ENCODE measurements around the gene ANKIB1.
"Not testable (repeated sequence)": the region's sequence is repeated elsewhere in the genome, so short reads cannot be mapped to it uniquely, and the experiment has no call there.

ANKIB1 gene

GRCh38 chr7:92251181-92251580 lies 5.4 kb downstream of the ANKIB1 start:
- Mint-ChIP-seq H3K36me3 (ENCODE audit: low read depth) (peaks cover 14% of the 10 kb centered on the region), H3K27me3 (ENCODE audit: low read depth) (no peaks in the 10 kb centered on the region), H3K4me3 (no peak overlapping the region), H3K27ac (no peak overlapping the region), H3K9me3 (peaks cover 5% of the 10 kb centered on the region), H3K4me1 (ENCODE audit: low read depth) (peaks cover 26% of the 10 kb centered on the region)

- Mint-ChIP-seq H3K4me3 (no peak overlapping the region), H3K27me3 (ENCODE audit: low read depth) (no peaks in the 10 kb centered on the region), H3K9me3 (peaks cover 5% of the 10 kb centered on the region), H3K27ac (no peak overlapping the region), H3K36me3 (ENCODE audit: low read depth) (peaks cover 14% of the 10 kb centered on the region), H3K4me1 (ENCODE audit: low read depth) (peaks cover 15% of the 10 kb centered on the region)
Observed at GRCh38 chr7:92253251-92253650, 7.5 kb downstream of the ANKIB1 start.

- H3K4me3 Mint-ChIP-seq; H3K27ac Mint-ChIP-seq; H3K9me3 Mint-ChIP-seq; H3K27me3 Mint-ChIP-seq (ENCODE audit: low read depth): not testable (repeated sequence)
- Mint-ChIP-seq H3K36me3 (ENCODE audit: low read depth) (peaks cover 16% of the 10 kb centered on the region), H3K4me1 (ENCODE audit: low read depth) (peaks cover 14% of the 10 kb centered on the region)
Observed at GRCh38 chr7:92254800-92255199, 9.0 kb downstream of the ANKIB1 start.

- no peaks in the 10 kb centered on the region for H3K27me3 Mint-ChIP-seq (ENCODE audit: low read depth)
- peaks cover 5% of the 10 kb centered on the region for H3K9me3 Mint-ChIP-seq
- no peak overlapping the region for H3K4me3 Mint-ChIP-seq
- peaks cover 19% of the 10 kb centered on the region for H3K36me3 Mint-ChIP-seq (ENCODE audit: low read depth)
- H3K27ac Mint-ChIP-seq: no peak overlapping the region
- peaks cover 18% of the 10 kb centered on the region for H3K4me1 Mint-ChIP-seq (ENCODE audit: low read depth)
Observed at GRCh38 chr7:92255308-92255707, 9.5 kb downstream of the ANKIB1 start.

GRCh38 chr7:92259062-92259461 lies 13.3 kb downstream of the ANKIB1 start:
- H3K4me1 Mint-ChIP-seq (ENCODE audit: low read depth): peaks cover 12% of the 10 kb centered on the region
- no peak overlapping the region for H3K27ac Mint-ChIP-seq
- H3K27me3 Mint-ChIP-seq (ENCODE audit: low read depth): no peaks in the 10 kb centered on the region
- H3K4me3 Mint-ChIP-seq: no peak overlapping the region
- peaks cover 5% of the 10 kb centered on the region for H3K9me3 Mint-ChIP-seq
- H3K36me3 Mint-ChIP-seq (ENCODE audit: low read depth): peaks cover 16% of the 10 kb centered on the region

GRCh38 chr7:92259610-92260247 lies 14.0 kb downstream of the ANKIB1 start:
- no peak overlapping the region for H3K4me3 Mint-ChIP-seq
- peaks cover 12% of the 10 kb centered on the region for H3K4me1 Mint-ChIP-seq (ENCODE audit: low read depth)
- H3K9me3 Mint-ChIP-seq: peaks cover 5% of the 10 kb centered on the region
- H3K27ac Mint-ChIP-seq: no peak overlapping the region
- H3K36me3 Mint-ChIP-seq (ENCODE audit: low read depth): peaks cover 18% of the 10 kb centered on the region
- H3K27me3 Mint-ChIP-seq (ENCODE audit: low read depth): no peaks in the 10 kb centered on the region

GRCh38 chr7:92260248-92260781 lies 14.5 kb downstream of the ANKIB1 start:
- Mint-ChIP-seq H3K4me3 (no peak overlapping the region), H3K27ac (no peak overlapping the region)

GRCh38 chr7:92266415-92267241 lies 20.9 kb downstream of the ANKIB1 start:
- H3K4me1 Mint-ChIP-seq (ENCODE audit: low read depth): no peaks in the 10 kb centered on the region
- H3K27me3 Mint-ChIP-seq (ENCODE audit: low read depth): no peaks in the 10 kb centered on the region
- no peak overlapping the region for H3K4me3 Mint-ChIP-seq
- H3K27ac Mint-ChIP-seq: no peak overlapping the region
- no peaks in the 10 kb centered on the region for H3K9me3 Mint-ChIP-seq
- peaks cover 10% of the 10 kb centered on the region for H3K36me3 Mint-ChIP-seq (ENCODE audit: low read depth)

More at GRCh38 chr7:92260248-92260781, 14.5 kb downstream of the ANKIB1 start:
- peaks cover 14% of the 10 kb centered on the region for H3K36me3 Mint-ChIP-seq (ENCODE audit: low read depth)
- H3K4me1 Mint-ChIP-seq (ENCODE audit: low read depth): peaks cover 8% of the 10 kb centered on the region
- H3K9me3 Mint-ChIP-seq: no peaks in the 10 kb centered on the region
- H3K27me3 Mint-ChIP-seq (ENCODE audit: low read depth): no peaks in the 10 kb centered on the region

- Mint-ChIP-seq H3K27me3 (ENCODE audit: low read depth) (no peaks in the 10 kb centered on the region), H3K9me3 (no peaks in the 10 kb centered on the region), H3K4me1 (ENCODE audit: low read depth) (peaks cover 2% of the 10 kb centered on the region), H3K4me3 (no peak overlapping the region), H3K27ac (no peak overlapping the region), H3K36me3 (ENCODE audit: low read depth) (peaks cover 9% of the 10 kb centered on the region)
Observed at GRCh38 chr7:92268921-92269320, 23.1 kb downstream of the ANKIB1 start.

GRCh38 chr7:92275327-92275726 lies 29.6 kb downstream of the ANKIB1 start:
- Mint-ChIP-seq H3K9me3 (peaks cover 5% of the 10 kb centered on the region), H3K36me3 (ENCODE audit: low read depth) (peaks cover 19% of the 10 kb centered on the region), H3K4me1 (ENCODE audit: low read depth) (peaks cover 7% of the 10 kb centered on the region), H3K27ac (no peak overlapping the region), H3K4me3 (no peak overlapping the region), H3K27me3 (ENCODE audit: low read depth) (no peaks in the 10 kb centered on the region)

- Mint-ChIP-seq H3K27ac (no peak overlapping the region), H3K4me1 (ENCODE audit: low read depth) (peaks cover 7% of the 10 kb centered on the region), H3K36me3 (ENCODE audit: low read depth) (peaks cover 25% of the 10 kb centered on the region), H3K4me3 (no peak overlapping the region), H3K9me3 (peaks cover 12% of the 10 kb centered on the region), H3K27me3 (ENCODE audit: low read depth) (no peaks in the 10 kb centered on the region)
Observed at GRCh38 chr7:92276460-92276864, 30.7 kb downstream of the ANKIB1 start.

- peaks cover 26% of the 10 kb centered on the region for H3K36me3 Mint-ChIP-seq (ENCODE audit: low read depth)
- H3K27me3 Mint-ChIP-seq (ENCODE audit: low read depth): no peaks in the 10 kb centered on the region
Observed at GRCh38 chr7:92279396-92280031, 33.7 kb downstream of the ANKIB1 start.

GRCh38 chr7:92281031-92281430 lies 35.3 kb downstream of the ANKIB1 start:
- H3K4me3 Mint-ChIP-seq: no peak overlapping the region
- no peaks in the 10 kb centered on the region for H3K27me3 Mint-ChIP-seq (ENCODE audit: low read depth)
- no peak overlapping the region for H3K27ac Mint-ChIP-seq
- H3K9me3 Mint-ChIP-seq: peaks cover 12% of the 10 kb centered on the region
- peaks cover 7% of the 10 kb centered on the region for H3K4me1 Mint-ChIP-seq (ENCODE audit: low read depth)
- H3K36me3 Mint-ChIP-seq (ENCODE audit: low read depth): peaks cover 27% of the 10 kb centered on the region

More at GRCh38 chr7:92279396-92280031, 33.7 kb downstream of the ANKIB1 start:
- Mint-ChIP-seq H3K4me1 (ENCODE audit: low read depth) (peaks cover 6% of the 10 kb centered on the region), H3K4me3 (no peak overlapping the region), H3K9me3 (peaks cover 12% of the 10 kb centered on the region), H3K27ac (no peak overlapping the region)

- H3K4me1 Mint-ChIP-seq (ENCODE audit: low read depth): peaks cover 2% of the 10 kb centered on the region
- H3K27ac Mint-ChIP-seq: no peak overlapping the region
- peaks cover 23% of the 10 kb centered on the region for H3K36me3 Mint-ChIP-seq (ENCODE audit: low read depth)
- no peak overlapping the region for H3K4me3 Mint-ChIP-seq
- peaks cover 7% of the 10 kb centered on the region for H3K9me3 Mint-ChIP-seq
- H3K27me3 Mint-ChIP-seq (ENCODE audit: low read depth): no peaks in the 10 kb centered on the region
Observed at GRCh38 chr7:92282221-92282814, 36.5 kb downstream of the ANKIB1 start.
